Liver (tissue), 9 donors: Measurements from ENCODE around the gene RBMXL2. TPM values are rescaled to one million over a fixed set of nuclear protein-coding genes. Genes with fewer than 3 reads are reported as not detected.

Experiments used
- DNase-seq: peaks from one replicate; pipeline ENCODE4 v3.0.0-alpha.2; 2017; ENCODE audit warnings: low spot score
- H3K27ac ChIP-seq, 2 donors: one replicate each; pipeline ENCODE4 v1.7.0; 2013; ENCODE audit warnings: inconsistent platforms in 2 of 2, low read length in 2 of 2, control low read depth in 1 of 2, low read depth in 1 of 2, mild to moderate bottlenecking in 1 of 2
- H3K27me3 ChIP-seq, 4 donors: one replicate each; pipeline versions ENCODE4 v1.6.1 to v1.7.0; 2013; ENCODE audit warnings: low read length in 3 of 4, inconsistent platforms in 1 of 4, mild to moderate bottlenecking in 1 of 4, moderate library complexity in 1 of 4; ENCODE audit not compliant: control insufficient read depth in 4 of 4, insufficient read depth in 4 of 4
- H3K36me3 ChIP-seq, 4 donors: one replicate each; pipeline versions ENCODE4 v1.6.1 to v1.7.0; 2013; ENCODE audit warnings: low read length in 3 of 4, mild to moderate bottlenecking in 3 of 4, low read depth in 1 of 4, moderate library complexity in 1 of 4; ENCODE audit not compliant: control insufficient read depth in 4 of 4, insufficient read depth in 3 of 4
- H3K4me1 ChIP-seq, 4 donors: one replicate each; pipeline versions ENCODE4 v1.6.1 to v1.7.0; 2013; ENCODE audit warnings: low read length in 3 of 4, mild to moderate bottlenecking in 3 of 4, moderate library complexity in 1 of 4; ENCODE audit not compliant: control insufficient read depth in 4 of 4, insufficient read depth in 4 of 4
- H3K4me3 ChIP-seq, 3 donors: one replicate each; pipeline versions ENCODE4 v1.6.1 to v1.7.0; 2013; ENCODE audit warnings: low read length in 3 of 3, control low read depth in 1 of 3, low read depth in 1 of 3, mild to moderate bottlenecking in 1 of 3
- H3K9ac ChIP-seq, 2 donors: one replicate each; pipeline ENCODE4 v1.7.0; 2013; ENCODE audit warnings: low read length in 2 of 2, mild to moderate bottlenecking in 2 of 2, moderate library complexity in 2 of 2, control low read depth in 1 of 2, low read depth in 1 of 2
- H3K9me3 ChIP-seq, 4 donors: one replicate each; pipeline versions ENCODE4 v1.6.1 to v1.7.0; 2013; ENCODE audit warnings: low read length in 3 of 4; ENCODE audit not compliant: control insufficient read depth in 4 of 4
- EGR1 ChIP-seq, 2 donors: IDR thresholded peaks; 2 replicates each; pipeline ENCODE4 v1.6.1; 2016 to 2018; ENCODE audit warnings: antibody characterized with exemption in 2 of 2, low read depth in 2 of 2
- FOXA1 ChIP-seq: IDR thresholded peaks from 2 replicates; pipeline ENCODE4 v1.6.1; 2016; ENCODE audit warnings: antibody characterized with exemption
- FOXA2 ChIP-seq: IDR thresholded peaks from 2 replicates; pipeline ENCODE4 v1.6.1; 2016; ENCODE audit warnings: antibody characterized with exemption
- HNF4A ChIP-seq, 2 donors: conservative IDR thresholded peaks; 2 replicates each; pipeline ENCODE4 v1.6.1; 2016; ENCODE audit warnings: antibody characterized with exemption in 2 of 2, mild to moderate bottlenecking in 2 of 2
- HNF4G ChIP-seq: IDR thresholded peaks from 2 replicates; pipeline ENCODE4 v1.6.1; 2016; ENCODE audit warnings: antibody characterized with exemption
- NR2F2 ChIP-seq: IDR thresholded peaks from 2 replicates; pipeline ENCODE4 v1.6.1; 2016; ENCODE audit warnings: antibody characterized with exemption
- RAD21 ChIP-seq, 2 donors: IDR thresholded peaks; 2 replicates each; pipeline ENCODE4 v1.6.1; 2016; ENCODE audit warnings: antibody characterized with exemption in 2 of 2, mild to moderate bottlenecking in 2 of 2
- RXRA ChIP-seq, 2 donors: IDR thresholded peaks; 2 replicates each; pipeline ENCODE4 v1.6.1; 2017 to 2018; ENCODE audit warnings: antibody characterized with exemption in 2 of 2, mild to moderate bottlenecking in 1 of 2
- SP1 ChIP-seq: IDR thresholded peaks from 2 replicates; pipeline ENCODE4 v1.6.1; 2018; ENCODE audit warnings: antibody characterized with exemption, mild to moderate bottlenecking
- TAF1 ChIP-seq: conservative IDR thresholded peaks from 2 replicates; pipeline ENCODE4 v1.6.1; 2016; ENCODE audit warnings: antibody characterized with exemption, mild to moderate bottlenecking
- YY1 ChIP-seq: IDR thresholded peaks from 2 replicates; pipeline ENCODE4 v1.6.1; 2016; ENCODE audit warnings: antibody characterized with exemption, mild to moderate bottlenecking
- WGBS: extraction: QIAGEN DNeasy Blood & Tissue Kit; methylation state at CpG from one replicate; pipeline ENCODE4 v1.1.7; 2013; 5-methylcytosine and 5-hydroxymethylcytosine counted together
- polyA plus RNA-seq, 2 donors: library from polyadenylated mRNA; stranded (reverse) in 1 of 2; unstranded in 1 of 2; fragments of 200-250 nt in 1 of 2; fragments of >200 nt in 1 of 2; fragmentation: Nextera tagmentation in 1 of 2; extraction: Ambion mirVana in 1 of 2; gene quantifications; one replicate each; pipeline versions ENCODE4 v1.2.1 to v1.2.3, GENCODE V29; 2013 to 2015
- total RNA-seq, 2 donors: library from RNA; depleted of rRNA; stranded (reverse); fragments of >200 nt; gene quantifications; one replicate each; pipeline ENCODE4 v1.2.3, GENCODE V29; 2014
- TF ChIP-seq, protein P1 (sequence below): fragments of 150-350 bp; IDR thresholded peaks from 2 replicates; pipeline ENCODE4 v1.5.1; 2017; ENCODE audit warnings: improper control_type of control experiment, low read depth, low read length; ENCODE audit not compliant: missing input control
- TF ChIP-seq, protein P2 (sequence below): IDR thresholded peaks from 2 replicates; pipeline ENCODE4 v1.6.1; 2016; ENCODE audit warnings: antibody characterized with exemption
- TF ChIP-seq, protein P3 (sequence below): IDR thresholded peaks from 2 replicates; pipeline ENCODE4 v1.6.1; 2016; ENCODE audit warnings: antibody characterized with exemption
- donor health status: healthy.
- donor health status: healthy.
- donor health status: healthy.
- donor health status: healthy.
- donor health status: healthy.

Gene RBMXL2
- total and polyA plus RNA-seq, 4 donors = 0.05 to 0.08 TPM; not detected in 2

DNA sequence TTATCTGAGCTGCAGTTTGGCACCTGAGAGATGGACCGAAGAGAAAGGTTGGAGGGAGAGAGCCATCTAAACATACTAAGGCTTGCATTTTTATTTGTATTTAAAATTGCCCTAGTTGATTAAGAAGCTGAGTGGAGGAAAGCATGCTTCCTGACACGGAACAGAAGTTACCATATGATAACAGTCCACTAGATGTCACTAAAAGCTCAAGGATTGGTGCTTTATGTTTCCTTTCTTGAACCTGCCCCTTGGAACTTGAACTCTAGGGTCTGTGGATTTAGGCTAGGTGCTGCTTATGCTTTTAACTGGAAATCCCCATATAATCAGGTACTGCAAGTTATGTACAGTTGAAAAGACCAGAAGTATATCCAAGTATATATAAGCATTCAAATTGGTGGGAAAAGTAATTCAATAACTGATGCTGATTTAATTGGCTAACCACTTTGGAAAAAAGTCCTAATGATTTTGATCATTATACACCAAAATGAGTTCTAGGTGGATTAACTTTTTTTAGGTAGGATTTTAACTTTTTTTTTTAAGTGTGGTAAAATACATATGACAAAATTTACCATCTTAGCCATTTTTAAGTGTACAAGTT is 9.5 kb downstream of the RBMXL2 start:
- Histone ChIP-seq H3K27ac (no peak overlapping the region), H3K4me3 (no peak overlapping the region), H3K9me3 (no peaks in the 10 kb centered on the region), H3K27me3 (no peaks in the 10 kb centered on the region), H3K9ac (no peak overlapping the region), H3K4me1 (peaks cover 0 to 2% (median 0%) of the 10 kb centered on the region in 4 donors), H3K36me3 (no peaks in the 10 kb centered on the region)
- TF ChIP-seq RAD21 (IDR thresholded peaks at IDR 0.05) (peak; percentile 95 to 97), HNF4A (conservative IDR thresholded peaks at IDR 0.05) (peak; percentile 51 to 75), FOXA1 (no peak), RXRA (IDR thresholded peaks at IDR 0.05) (peak in 1 of 2 donors; percentile 46)
- TF ChIP-seq, protein P1, sequence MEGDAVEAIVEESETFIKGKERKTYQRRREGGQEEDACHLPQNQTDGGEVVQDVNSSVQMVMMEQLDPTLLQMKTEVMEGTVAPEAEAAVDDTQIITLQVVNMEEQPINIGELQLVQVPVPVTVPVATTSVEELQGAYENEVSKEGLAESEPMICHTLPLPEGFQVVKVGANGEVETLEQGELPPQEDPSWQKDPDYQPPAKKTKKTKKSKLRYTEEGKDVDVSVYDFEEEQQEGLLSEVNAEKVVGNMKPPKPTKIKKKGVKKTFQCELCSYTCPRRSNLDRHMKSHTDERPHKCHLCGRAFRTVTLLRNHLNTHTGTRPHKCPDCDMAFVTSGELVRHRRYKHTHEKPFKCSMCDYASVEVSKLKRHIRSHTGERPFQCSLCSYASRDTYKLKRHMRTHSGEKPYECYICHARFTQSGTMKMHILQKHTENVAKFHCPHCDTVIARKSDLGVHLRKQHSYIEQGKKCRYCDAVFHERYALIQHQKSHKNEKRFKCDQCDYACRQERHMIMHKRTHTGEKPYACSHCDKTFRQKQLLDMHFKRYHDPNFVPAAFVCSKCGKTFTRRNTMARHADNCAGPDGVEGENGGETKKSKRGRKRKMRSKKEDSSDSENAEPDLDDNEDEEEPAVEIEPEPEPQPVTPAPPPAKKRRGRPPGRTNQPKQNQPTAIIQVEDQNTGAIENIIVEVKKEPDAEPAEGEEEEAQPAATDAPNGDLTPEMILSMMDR = peak; percentile 74
- DNase-seq = no peak
- WGBS = 3% methylated on average over 2 of the region's 2 CpGs

DNA sequence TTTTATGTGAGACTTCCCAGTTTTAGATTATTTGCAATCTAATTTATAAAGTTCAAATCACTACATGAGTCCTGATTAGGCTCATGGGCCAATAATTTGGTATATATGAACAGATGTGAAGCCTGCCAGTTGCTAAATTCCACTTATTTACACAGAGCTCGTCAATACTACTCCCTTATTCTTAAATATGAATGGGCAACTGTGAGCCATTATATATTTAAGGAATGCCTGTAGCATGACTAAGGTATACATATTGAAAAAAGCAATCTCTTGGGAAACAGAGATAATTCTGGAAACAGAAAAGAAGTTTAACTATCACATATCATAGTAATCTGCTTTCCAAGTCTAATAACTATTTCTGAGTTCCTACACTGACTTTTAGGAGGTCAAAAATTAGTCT is 27.0 kb downstream of the RBMXL2 start:
- WGBS = 50% methylated on average over 1 of the region's 1 CpG

DNA sequence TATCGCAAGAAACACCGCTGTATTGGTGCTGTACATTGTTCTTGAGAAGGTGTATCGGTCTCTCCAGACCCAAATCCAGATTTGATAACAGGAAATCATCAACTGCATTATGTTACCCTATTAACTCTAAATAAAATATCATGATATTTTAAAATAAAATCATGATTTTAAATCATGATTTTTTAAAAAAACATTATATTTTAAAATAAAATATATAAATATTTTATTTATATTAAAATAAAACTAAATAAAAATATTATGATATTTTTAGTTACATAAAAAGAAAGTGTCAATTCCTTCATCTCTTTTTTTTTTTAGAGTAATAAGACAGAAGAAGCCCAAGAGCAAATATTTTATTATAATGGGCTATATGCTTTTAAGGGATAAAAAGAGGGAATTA is 27.6 kb downstream of the RBMXL2 start:
- H3K9me3 ChIP-seq = no peaks in the 10 kb centered on the region
- H3K4me3 ChIP-seq = no peak overlapping the region
- no peaks in the 10 kb centered on the region for H3K27me3 ChIP-seq
- 98% methylated on average over 3 of the region's 3 CpGs for whole genome bisulfite sequencing
- no peak overlapping the region for H3K27ac ChIP-seq
- DNase-seq = no peak
- H3K9ac ChIP-seq = no peak overlapping the region
- TF ChIP-seq HNF4G (no peak), EGR1 (IDR thresholded peaks at IDR 0.05; ENCODE audit: low read depth in 2 of 2) (no peak), HNF4A (conservative IDR thresholded peaks at IDR 0.05) (no peak), FOXA1 (no peak), SP1 (no peak), YY1 (no peak), FOXA2 (no peak), NR2F2 (no peak), TAF1 (no peak)
- H3K36me3 ChIP-seq = no peaks in the 10 kb centered on the region
- peaks cover 0 to 3% (median 0%) of the 10 kb centered on the region in 4 donors for H3K4me1 ChIP-seq

More for the DNA sequence above, 27.0 kb downstream of the RBMXL2 start:
- H3K27ac ChIP-seq = no peak overlapping the region
- H3K9me3 ChIP-seq = no peaks in the 10 kb centered on the region
- H3K36me3 ChIP-seq = no peaks in the 10 kb centered on the region
- H3K4me3 ChIP-seq = no peak overlapping the region
- H3K9ac ChIP-seq = no peak overlapping the region
- no peak for DNase-seq
- TF ChIP-seq, protein P2, sequence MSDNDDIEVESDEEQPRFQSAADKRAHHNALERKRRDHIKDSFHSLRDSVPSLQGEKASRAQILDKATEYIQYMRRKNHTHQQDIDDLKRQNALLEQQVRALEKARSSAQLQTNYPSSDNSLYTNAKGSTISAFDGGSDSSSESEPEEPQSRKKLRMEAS = no peak
- no peak for TF ChIP-seq SP1
- TF ChIP-seq YY1 = no peak
- TF ChIP-seq, protein P3, sequence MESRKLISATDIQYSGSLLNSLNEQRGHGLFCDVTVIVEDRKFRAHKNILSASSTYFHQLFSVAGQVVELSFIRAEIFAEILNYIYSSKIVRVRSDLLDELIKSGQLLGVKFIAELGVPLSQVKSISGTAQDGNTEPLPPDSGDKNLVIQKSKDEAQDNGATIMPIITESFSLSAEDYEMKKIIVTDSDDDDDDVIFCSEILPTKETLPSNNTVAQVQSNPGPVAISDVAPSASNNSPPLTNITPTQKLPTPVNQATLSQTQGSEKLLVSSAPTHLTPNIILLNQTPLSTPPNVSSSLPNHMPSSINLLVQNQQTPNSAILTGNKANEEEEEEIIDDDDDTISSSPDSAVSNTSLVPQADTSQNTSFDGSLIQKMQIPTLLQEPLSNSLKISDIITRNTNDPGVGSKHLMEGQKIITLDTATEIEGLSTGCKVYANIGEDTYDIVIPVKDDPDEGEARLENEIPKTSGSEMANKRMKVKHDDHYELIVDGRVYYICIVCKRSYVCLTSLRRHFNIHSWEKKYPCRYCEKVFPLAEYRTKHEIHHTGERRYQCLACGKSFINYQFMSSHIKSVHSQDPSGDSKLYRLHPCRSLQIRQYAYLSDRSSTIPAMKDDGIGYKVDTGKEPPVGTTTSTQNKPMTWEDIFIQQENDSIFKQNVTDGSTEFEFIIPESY = no peak
- TF ChIP-seq FOXA2 = no peak
- no peak for TF ChIP-seq RAD21 (IDR thresholded peaks at IDR 0.05)
- no peak for TF ChIP-seq RXRA (IDR thresholded peaks at IDR 0.05)
- no peak for TF ChIP-seq FOXA1
- no peak for TF ChIP-seq EGR1 (IDR thresholded peaks at IDR 0.05; ENCODE audit: low read depth in 2 of 2)
- H3K27me3 ChIP-seq = no peaks in the 10 kb centered on the region
- H3K4me1 ChIP-seq = peaks cover 0 to 3% (median 0%) of the 10 kb centered on the region in 4 donors
